Sigmoid colon (tissue), 4 donors: Measurements from ENCODE around the gene C6orf62.

Source experiments
- POLR2A ChIP-seq, 2 donors: fragments of 450-650 bp; IDR thresholded peaks; one replicate each; pipeline ENCODE4 v1.6.1; 2016; ENCODE audit warnings: antibody characterized with exemption in 2 of 2, mild to moderate bottlenecking in 2 of 2, moderate library complexity in 2 of 2
- POLR2AphosphoS5 ChIP-seq, 4 donors: sonication (generic); formaldehyde crosslinking; IDR thresholded peaks; one replicate each; pipeline ENCODE4 v1.6.1; 2017; ENCODE audit warnings: antibody characterized with exemption in 4 of 4
- TF ChIP-seq, protein P1 (sequence below), 4 experiments: fragments of 450-650 bp in 3 of 4; fragments of 200-600 bp in 1 of 4; IDR thresholded peaks; one replicate each; pipeline ENCODE4 v1.5.1; 2016 to 2019; ENCODE audit warnings: antibody characterized with exemption in 4 of 4, mild to moderate bottlenecking in 3 of 4, moderate library complexity in 2 of 4

DNA sequence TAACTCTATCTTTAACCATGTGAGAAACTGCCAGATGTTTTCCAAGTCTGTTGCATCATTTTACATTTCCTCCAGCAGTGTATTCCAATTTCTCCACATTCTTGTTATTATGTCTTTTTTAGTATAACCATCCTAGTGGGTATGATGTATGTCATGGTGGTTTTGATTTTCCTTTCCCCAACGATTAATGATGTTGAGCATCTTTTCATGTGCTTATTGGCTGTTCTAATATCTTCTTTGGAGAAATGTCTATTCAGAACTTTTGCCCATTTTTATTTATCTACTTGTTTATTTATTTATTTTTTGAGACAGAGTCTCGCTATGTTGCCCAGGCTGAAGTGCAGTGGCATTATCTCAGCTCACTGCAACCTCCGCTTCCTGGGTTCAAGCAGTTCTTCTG is 4.3 kb upstream of the C6orf62 start:
- TF ChIP-seq POLR2A (IDR thresholded peaks at IDR 0.05): no peak
- TF ChIP-seq, protein P1, sequence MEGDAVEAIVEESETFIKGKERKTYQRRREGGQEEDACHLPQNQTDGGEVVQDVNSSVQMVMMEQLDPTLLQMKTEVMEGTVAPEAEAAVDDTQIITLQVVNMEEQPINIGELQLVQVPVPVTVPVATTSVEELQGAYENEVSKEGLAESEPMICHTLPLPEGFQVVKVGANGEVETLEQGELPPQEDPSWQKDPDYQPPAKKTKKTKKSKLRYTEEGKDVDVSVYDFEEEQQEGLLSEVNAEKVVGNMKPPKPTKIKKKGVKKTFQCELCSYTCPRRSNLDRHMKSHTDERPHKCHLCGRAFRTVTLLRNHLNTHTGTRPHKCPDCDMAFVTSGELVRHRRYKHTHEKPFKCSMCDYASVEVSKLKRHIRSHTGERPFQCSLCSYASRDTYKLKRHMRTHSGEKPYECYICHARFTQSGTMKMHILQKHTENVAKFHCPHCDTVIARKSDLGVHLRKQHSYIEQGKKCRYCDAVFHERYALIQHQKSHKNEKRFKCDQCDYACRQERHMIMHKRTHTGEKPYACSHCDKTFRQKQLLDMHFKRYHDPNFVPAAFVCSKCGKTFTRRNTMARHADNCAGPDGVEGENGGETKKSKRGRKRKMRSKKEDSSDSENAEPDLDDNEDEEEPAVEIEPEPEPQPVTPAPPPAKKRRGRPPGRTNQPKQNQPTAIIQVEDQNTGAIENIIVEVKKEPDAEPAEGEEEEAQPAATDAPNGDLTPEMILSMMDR (IDR thresholded peaks at IDR 0.05): no peak
- no peak for TF ChIP-seq POLR2AphosphoS5 (IDR thresholded peaks at IDR 0.05)
